KMS-11 (cell line): ENCODE results near the gene LHFPL6.
A peak's percentile ranks its signal among the peaks of the same experiment; 100 is the strongest.

ENCODE experiments used
- H2AFZ ChIP-seq: fragments of 200-600 bp; sonication (generic); 2 replicates; pipeline ENCODE4 v1.6.1; 2016; ENCODE audit warnings: antibody characterized with exemption, mixed run types, low read depth
- H3K27ac ChIP-seq: fragments of 200-600 bp; sonication (generic); 2 replicates; pipeline ENCODE4 v1.6.1; 2016; ENCODE audit warnings: mild to moderate bottlenecking, mixed run types
- H3K27me3 ChIP-seq: fragments of 200-600 bp; sonication (generic); 2 replicates; pipeline ENCODE4 v1.6.1; 2017; ENCODE audit warnings: mild to moderate bottlenecking, low read depth, mixed run types, moderate library complexity; ENCODE audit not compliant: insufficient read depth
- H3K36me3 ChIP-seq: fragments of 200-600 bp; sonication (generic); 2 replicates; pipeline ENCODE4 v1.6.1; 2017; ENCODE audit warnings: mild to moderate bottlenecking, mixed run types; ENCODE audit not compliant: insufficient read depth
- H3K4me1 ChIP-seq: fragments of 200-600 bp; sonication (generic); 2 replicates; pipeline ENCODE4 v1.6.1; 2016; ENCODE audit warnings: mild to moderate bottlenecking, low read depth, mixed run types; ENCODE audit not compliant: poor library complexity, severe bottlenecking
- H3K4me2 ChIP-seq: fragments of 200-600 bp; sonication (generic); 2 replicates; pipeline ENCODE4 v1.7.0; 2016; ENCODE audit warnings: mild to moderate bottlenecking, mixed run types
- H3K4me3 ChIP-seq: fragments of 200-600 bp; sonication (generic); IDR thresholded peaks from 2 replicates; pipeline ENCODE4 v1.6.1; 2017; ENCODE audit warnings: low read depth, low read length, mixed read lengths; ENCODE audit not compliant: insufficient read depth
- H3K79me2 ChIP-seq: fragments of 200-600 bp; sonication (generic); 2 replicates; pipeline ENCODE4 v1.6.1; 2016; ENCODE audit warnings: low read depth, mixed run types; ENCODE audit not compliant: insufficient read depth
- H3K9ac ChIP-seq: fragments of 200-600 bp; sonication (generic); 2 replicates; pipeline ENCODE4 v1.6.1; 2016; ENCODE audit warnings: mild to moderate bottlenecking, mixed run types
- H4K20me1 ChIP-seq: fragments of 200-600 bp; sonication (generic); 2 replicates; pipeline ENCODE4 v1.6.1; 2016; ENCODE audit warnings: mild to moderate bottlenecking, mixed run types; ENCODE audit not compliant: insufficient read depth
- CTCF ChIP-seq: fragments of 200-600 bp; sonication (generic); conservative IDR thresholded peaks from 2 replicates; pipeline ENCODE4 v1.6.1; 2017; ENCODE audit warnings: low read depth, mild to moderate bottlenecking, antibody characterized with exemption, low read length, moderate library complexity, mixed read lengths

LHFPL6 gene

DNA sequence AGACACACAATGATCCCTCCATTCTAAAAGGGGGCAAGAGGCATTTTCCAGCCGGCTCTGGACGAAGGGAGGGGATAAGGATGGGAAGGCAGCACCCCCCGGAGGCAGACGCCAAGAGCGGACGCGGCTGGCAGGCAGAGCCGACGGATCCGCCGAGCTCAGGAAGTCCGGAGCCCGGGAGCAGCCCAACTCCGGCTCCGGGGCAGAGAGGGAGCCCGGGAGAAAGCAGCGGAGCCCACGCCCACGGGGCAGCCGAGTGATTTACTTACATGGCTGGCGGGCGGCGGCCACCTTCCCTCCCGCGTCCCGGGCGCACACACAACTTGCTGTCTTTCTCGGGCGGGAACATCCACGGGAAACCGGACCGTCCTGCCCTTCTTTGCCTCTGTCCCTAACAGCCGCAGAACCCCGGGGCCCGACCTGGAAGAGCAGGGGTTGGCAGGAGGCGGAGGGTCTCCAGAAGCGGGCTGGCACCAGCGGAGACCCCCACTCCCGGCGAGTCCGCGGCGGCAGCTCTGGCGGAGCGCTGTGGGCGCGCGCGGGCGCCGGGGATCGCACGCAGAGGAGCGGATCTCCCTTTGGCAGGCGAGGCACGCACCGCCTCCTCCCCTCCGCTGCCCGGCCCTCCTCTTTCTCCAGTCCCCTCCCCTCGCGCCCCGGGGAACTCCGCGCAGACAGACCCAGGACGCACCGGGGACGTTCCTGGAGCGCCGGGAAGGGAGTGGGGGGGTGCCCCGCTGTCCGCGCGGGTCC is at the start of gene LHFPL6:
Gene LHFPL6 (minus strand): TSS at position 580 of the 753 bp plus-strand sequence.
- Histone ChIP-seq H3K27me3 (no peaks in the 10 kb centered on the region), H3K79me2 (no peaks in the 10 kb centered on the region), H3K4me2 (peak within 1 kb of the TSS; percentile 68), H3K4me3 (no peak within 1 kb of the TSS), H3K9ac (peak within 1 kb of the TSS; percentile 29; the same call in 1 of the 2 replicates), H3K27ac (no peak within 1 kb of the TSS), H2AFZ (peak within 1 kb of the TSS; percentile 89), H4K20me1 (no peaks in the 10 kb centered on the region), H3K4me1 (no peaks in the 10 kb centered on the region), H3K36me3 (no peaks in the 10 kb centered on the region)
- TF ChIP-seq CTCF: no peak

- H3K4me2 ChIP-seq: no peak overlapping the region
- H2AFZ ChIP-seq: no peak overlapping the region
- no peaks in the 10 kb centered on the region for H3K27me3 ChIP-seq
- H3K79me2 ChIP-seq: no peaks in the 10 kb centered on the region
- H3K4me3 ChIP-seq: no peak overlapping the region
- no peaks in the 10 kb centered on the region for H3K36me3 ChIP-seq
- H4K20me1 ChIP-seq: no peaks in the 10 kb centered on the region
- no peak for TF ChIP-seq CTCF
- no peaks in the 10 kb centered on the region for H3K4me1 ChIP-seq
- no peak overlapping the region for H3K9ac ChIP-seq
- H3K27ac ChIP-seq: no peak overlapping the region
Measured at GRCh38 chr13:39646122-39646521, 43.1 kb upstream of the LHFPL6 start.

DNA sequence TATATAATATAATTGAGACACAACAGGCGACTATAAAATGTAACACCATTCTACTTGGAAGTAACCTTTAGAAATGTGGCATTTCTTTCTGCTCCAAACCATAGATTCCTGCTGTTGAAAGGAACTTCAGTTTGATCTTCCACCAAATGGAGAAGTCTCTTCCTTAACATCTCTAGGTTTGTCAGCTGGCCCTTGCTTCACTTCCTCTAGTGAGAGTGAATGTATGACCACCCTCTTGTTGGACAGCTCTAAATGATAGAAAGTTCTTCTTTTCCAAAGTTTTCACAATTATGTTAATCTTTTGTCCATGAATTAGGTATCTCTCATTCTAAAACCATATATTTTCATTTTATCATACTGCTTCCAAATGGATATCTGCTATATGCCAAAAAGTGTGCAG is 38.7 kb upstream of the LHFPL6 start:
- H3K4me2 ChIP-seq: no peak overlapping the region
- no peaks in the 10 kb centered on the region for H3K79me2 ChIP-seq
- H3K4me3 ChIP-seq: no peak overlapping the region
- no peak overlapping the region for H2AFZ ChIP-seq
- H3K27me3 ChIP-seq: no peaks in the 10 kb centered on the region
- H3K9ac ChIP-seq: no peak overlapping the region
- no peak for TF ChIP-seq CTCF
- no peaks in the 10 kb centered on the region for H3K4me1 ChIP-seq
- no peak overlapping the region for H3K27ac ChIP-seq
- H3K36me3 ChIP-seq: no peaks in the 10 kb centered on the region
- no peaks in the 10 kb centered on the region for H4K20me1 ChIP-seq

DNA sequence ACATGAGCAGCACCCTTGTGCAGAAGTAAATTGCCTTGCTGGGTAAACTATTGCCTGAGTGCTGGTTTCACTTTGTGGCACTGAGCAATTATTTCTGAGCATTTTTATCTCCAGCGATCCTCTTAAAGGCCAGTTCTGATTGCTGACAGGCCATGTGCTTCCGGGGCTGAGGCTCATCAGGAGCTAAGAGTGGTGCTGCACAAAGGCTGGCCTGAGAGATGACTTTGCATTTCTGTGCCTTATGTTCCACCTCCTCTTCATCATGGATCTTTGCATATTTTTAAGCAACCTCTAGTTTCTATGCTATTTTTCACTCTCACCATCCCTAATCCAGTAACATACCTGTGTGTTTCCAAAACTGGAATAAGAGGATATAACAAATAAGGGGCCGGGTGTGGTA is 34.9 kb upstream of the LHFPL6 start:
- H2AFZ ChIP-seq: no peak overlapping the region
- H3K4me2 ChIP-seq: no peak overlapping the region
- H4K20me1 ChIP-seq: no peaks in the 10 kb centered on the region
- no peak overlapping the region for H3K9ac ChIP-seq
- no peaks in the 10 kb centered on the region for H3K4me1 ChIP-seq
- no peak overlapping the region for H3K4me3 ChIP-seq
- no peaks in the 10 kb centered on the region for H3K79me2 ChIP-seq
- no peaks in the 10 kb centered on the region for H3K36me3 ChIP-seq
- TF ChIP-seq CTCF: no peak
- no peaks in the 10 kb centered on the region for H3K27me3 ChIP-seq
- no peak overlapping the region for H3K27ac ChIP-seq
